ENCODE measurements around the gene FBXL13. TPM values are rescaled to one million over a fixed set of nuclear protein-coding genes. Genes with fewer than 3 reads are reported as not detected.

FBXL13 gene
- total RNA-seq (1 to 10 TPM in 3 of 5 experiments, under 1 TPM in 2; 0.44 to 1.9 (median 1.2) TPM), polyA plus RNA-seq (under 1 TPM in 1 of 2 donors, not detected in 1; 0.51 TPM), total RNA-seq (0.81 reads per million)

- POLR2A ChIA-PET = interaction anchor here (0.7 to 2.1 kb wide), 10 partner anchors 13 to 326 kb away, joined by 3 to 16 read pairs (median 5); partner anchors contain the start of genes DNAJC2, FAM185A, NAPEPLD and PSMC2
- H3K4me3 ChIP-seq (ENCODE audit: low read length) = peak within 1 kb of the TSS; percentile 77
- Mint-ChIP-seq H3K27me3 (peaks cover 0 to 2% (median 0%) of the 10 kb centered on the region in 5 donors), H3K9me3 (no peaks in the 10 kb centered on the region), H3K36me3 (peaks cover 0 to 12% (median 3%) of the 10 kb centered on the region in 5 donors), H3K4me1 (peaks cover 21 to 53% (median 47%) of the 10 kb centered on the region in 7 donors), H3K27ac (peak within 1 kb of the TSS; percentile 85 to 98 (median 93)), H3K4me3 (peak within 1 kb of the TSS; percentile 94 to 100 (median 97))
- peaks cover 14 to 18% of the 10 kb centered on the region in 2 donors for H3K4me1 ChIP-seq (ENCODE audit: control insufficient read depth in 2 of 2, insufficient read depth in 2 of 2, low read length in 2 of 2)
- intact Hi-C loops (cut with micrococcal nuclease) = loop anchor here (1.0 to 10.0 kb wide), 11 partner anchors 75 to 1938 kb away; partner anchors contain the start of genes DNAJC2 (in 2 of the 2), FAM185A (in 2 of the 2), NAPEPLD (in 2 of the 2) and ORC5 (in 2 of the 2)
- H3K36me3 ChIP-seq (ENCODE audit: control insufficient read depth in 2 of 3, insufficient read depth in 3 of 3, low read length in 3 of 3) = peaks cover 0 to 5% (median 0%) of the 10 kb centered on the region in 3 experiments
- CTCF ChIA-PET = interaction anchor here (2.0 kb wide), 1 partner anchor 12 kb away, joined by 9 read pairs; no protein-coding TSS in a partner anchor
- peak within 1 kb of the TSS; percentile 81 for H3K27ac ChIP-seq (ENCODE audit: low read depth, low read length)
- H3K27me3 ChIP-seq (ENCODE audit: control insufficient read depth in 2 of 2, insufficient read depth in 2 of 2, low read length in 2 of 2) = no peaks in the 10 kb centered on the region
- H3K9me3 ChIP-seq (ENCODE audit: control insufficient read depth in 2 of 3, low read length in 3 of 3) = no peaks in the 10 kb centered on the region
- ATAC-seq (peak; percentile 93), DNase-seq (peak; percentile 86 to 93 (median 88))
These were observed at the start of gene FBXL13, which contains the start of gene ARMC10 for GRCh38 chr7:103074519-103075336. TSS of gene FBXL13 (minus strand) at chr7:103074796. TSS of gene ARMC10 (plus strand) at chr7:103075140. CDS start at chr7:103075273, 133 bp downstream.

GRCh38 chr7:103123529-103123928 is 48.9 kb upstream of the FBXL13 start:
- POLR2A ChIA-PET = no interaction called here

GRCh38 chr7:103121641-103122040 is 47.0 kb upstream of the FBXL13 start:
- no peaks in the 10 kb centered on the region for H3K27me3 ChIP-seq (ENCODE audit: control insufficient read depth in 2 of 2, insufficient read depth in 2 of 2, low read length in 2 of 2)
- POLR2A ChIA-PET = no interaction called here
- CTCF ChIA-PET = no interaction called here
- peaks cover 7 to 48% (median 37%) of the 10 kb centered on the region in 5 donors for H3K36me3 Mint-ChIP-seq
- no peaks in the 10 kb centered on the region for H3K4me1 ChIP-seq (ENCODE audit: control insufficient read depth in 2 of 2, insufficient read depth in 2 of 2, low read length in 2 of 2)
- H3K27ac ChIP-seq (ENCODE audit: low read depth, low read length) = no peak overlapping the region
- intact Hi-C loops (cut with micrococcal nuclease) = no loop called here
- H3K36me3 ChIP-seq (ENCODE audit: control insufficient read depth in 2 of 3, insufficient read depth in 3 of 3, low read length in 3 of 3) = peaks cover 0 to 35% (median 6%) of the 10 kb centered on the region in 3 experiments
- no peaks in the 10 kb centered on the region for H3K27me3 Mint-ChIP-seq
- no peak overlapping the region for H3K4me3 ChIP-seq (ENCODE audit: low read length)
- DNase-seq = no peak
- H3K4me3 Mint-ChIP-seq = no peak overlapping the region
- no peak overlapping the region for H3K27ac Mint-ChIP-seq
- H3K9me3 Mint-ChIP-seq = no peaks in the 10 kb centered on the region
- ATAC-seq = no peak
- no peaks in the 10 kb centered on the region for H3K9me3 ChIP-seq (ENCODE audit: control insufficient read depth in 2 of 3, low read length in 3 of 3)
- peaks cover 0 to 8% (median 5%) of the 10 kb centered on the region in 7 donors for H3K4me1 Mint-ChIP-seq

More at GRCh38 chr7:103123529-103123928, 48.9 kb upstream of the FBXL13 start:
- intact Hi-C loops (cut with micrococcal nuclease) = no loop called here
- Histone ChIP-seq H3K27ac (ENCODE audit: low read depth, low read length) (no peak overlapping the region), H3K9me3 (ENCODE audit: control insufficient read depth in 2 of 3, low read length in 3 of 3) (no peaks in the 10 kb centered on the region), H3K4me3 (ENCODE audit: low read length) (no peak overlapping the region), H3K27me3 (ENCODE audit: control insufficient read depth in 2 of 2, insufficient read depth in 2 of 2, low read length in 2 of 2) (no peaks in the 10 kb centered on the region), H3K4me1 (ENCODE audit: control insufficient read depth in 2 of 2, insufficient read depth in 2 of 2, low read length in 2 of 2) (no peaks in the 10 kb centered on the region), H3K36me3 (ENCODE audit: control insufficient read depth in 2 of 3, insufficient read depth in 3 of 3, low read length in 3 of 3) (peaks cover 0 to 42% (median 12%) of the 10 kb centered on the region in 3 experiments)
- Mint-ChIP-seq H3K27ac (no peak overlapping the region), H3K9me3 (no peaks in the 10 kb centered on the region), H3K36me3 (peaks cover 19 to 62% (median 52%) of the 10 kb centered on the region in 5 donors), H3K27me3 (no peaks in the 10 kb centered on the region), H3K4me3 (no peak overlapping the region), H3K4me1 (peaks cover 0 to 8% (median 5%) of the 10 kb centered on the region in 7 donors)
- ATAC-seq = no peak
- no peak for DNase-seq
- CTCF ChIA-PET = no interaction called here

GRCh38 chr7:103120362-103120761 is 45.8 kb upstream of the FBXL13 start:
- no peak overlapping the region for H3K27ac ChIP-seq (ENCODE audit: low read depth, low read length)
- no peaks in the 10 kb centered on the region for H3K9me3 ChIP-seq (ENCODE audit: control insufficient read depth in 2 of 3, low read length in 3 of 3)
- Mint-ChIP-seq H3K4me1 (peaks cover 0 to 6% (median 5%) of the 10 kb centered on the region in 7 donors), H3K27ac (no peak overlapping the region), H3K9me3 (no peaks in the 10 kb centered on the region), H3K36me3 (peaks cover 7 to 44% (median 35%) of the 10 kb centered on the region in 5 donors), H3K4me3 (no peak overlapping the region), H3K27me3 (no peaks in the 10 kb centered on the region)
- H3K27me3 ChIP-seq (ENCODE audit: control insufficient read depth in 2 of 2, insufficient read depth in 2 of 2, low read length in 2 of 2) = no peaks in the 10 kb centered on the region
- H3K4me3 ChIP-seq (ENCODE audit: low read length) = no peak overlapping the region
- H3K36me3 ChIP-seq (ENCODE audit: control insufficient read depth in 2 of 3, insufficient read depth in 3 of 3, low read length in 3 of 3) = peaks cover 0 to 29% (median 6%) of the 10 kb centered on the region in 3 experiments
- ChIA-PET POLR2A (interaction anchor here (0.6 kb wide), 1 partner anchor 10 kb away, joined by 3 read pairs; no protein-coding TSS in a partner anchor), CTCF (interaction anchor here (0.6 kb wide), 1 partner anchor 24 kb away, joined by 3 read pairs; no protein-coding TSS in a partner anchor)
- H3K4me1 ChIP-seq (ENCODE audit: control insufficient read depth in 2 of 2, insufficient read depth in 2 of 2, low read length in 2 of 2) = no peaks in the 10 kb centered on the region
- DNase-seq (no peak), ATAC-seq (no peak)
- intact Hi-C loops (cut with micrococcal nuclease) = no loop called here

- peaks cover 0 to 6% (median 5%) of the 10 kb centered on the region in 7 donors for H3K4me1 Mint-ChIP-seq
- no peak for ATAC-seq
- Histone ChIP-seq H3K9me3 (ENCODE audit: control insufficient read depth in 2 of 3, low read length in 3 of 3) (no peaks in the 10 kb centered on the region), H3K4me1 (ENCODE audit: control insufficient read depth in 2 of 2, insufficient read depth in 2 of 2, low read length in 2 of 2) (no peaks in the 10 kb centered on the region), H3K27me3 (ENCODE audit: control insufficient read depth in 2 of 2, insufficient read depth in 2 of 2, low read length in 2 of 2) (no peaks in the 10 kb centered on the region), H3K4me3 (ENCODE audit: low read length) (no peak overlapping the region), H3K27ac (ENCODE audit: low read depth, low read length) (no peak overlapping the region), H3K36me3 (ENCODE audit: control insufficient read depth in 2 of 3, insufficient read depth in 3 of 3, low read length in 3 of 3) (peaks cover 0 to 29% (median 6%) of the 10 kb centered on the region in 3 experiments)
- H3K9me3 Mint-ChIP-seq = no peaks in the 10 kb centered on the region
- no peak for DNase-seq
- no peaks in the 10 kb centered on the region for H3K27me3 Mint-ChIP-seq
- intact Hi-C loops (cut with micrococcal nuclease) = no loop called here
- ChIA-PET POLR2A (interaction anchor here (0.6 kb wide), 1 partner anchor 11 kb away, joined by 3 read pairs; no protein-coding TSS in a partner anchor), CTCF (interaction anchor here (0.6 kb wide), 1 partner anchor 24 kb away, joined by 3 read pairs; no protein-coding TSS in a partner anchor)
- no peak overlapping the region for H3K27ac Mint-ChIP-seq
- H3K36me3 Mint-ChIP-seq = peaks cover 7 to 49% (median 40%) of the 10 kb centered on the region in 5 donors
- H3K4me3 Mint-ChIP-seq = no peak overlapping the region
These were observed 45.2 kb upstream of the FBXL13 start for GRCh38 chr7:103119791-103120291.

- CTCF ChIA-PET = no interaction called here
- H3K36me3 Mint-ChIP-seq = peaks cover 15 to 55% (median 47%) of the 10 kb centered on the region in 5 donors
These were observed 42.9 kb upstream of the FBXL13 start for GRCh38 chr7:103117465-103117864.

More at GRCh38 chr7:103117465-103117864, 42.9 kb upstream of the FBXL13 start:
- H3K4me1 Mint-ChIP-seq = peaks cover 0 to 10% (median 5%) of the 10 kb centered on the region in 7 donors
- Histone ChIP-seq H3K9me3 (ENCODE audit: control insufficient read depth in 2 of 3, low read length in 3 of 3) (no peaks in the 10 kb centered on the region), H3K4me1 (ENCODE audit: control insufficient read depth in 2 of 2, insufficient read depth in 2 of 2, low read length in 2 of 2) (no peaks in the 10 kb centered on the region), H3K4me3 (ENCODE audit: low read length) (no peak overlapping the region), H3K27ac (ENCODE audit: low read depth, low read length) (no peak overlapping the region), H3K27me3 (ENCODE audit: control insufficient read depth in 2 of 2, insufficient read depth in 2 of 2, low read length in 2 of 2) (no peaks in the 10 kb centered on the region), H3K36me3 (ENCODE audit: control insufficient read depth in 2 of 3, insufficient read depth in 3 of 3, low read length in 3 of 3) (peaks cover 0 to 30% (median 6%) of the 10 kb centered on the region in 3 experiments)
- POLR2A ChIA-PET = no interaction called here
- intact Hi-C loops (cut with micrococcal nuclease) = no loop called here
- DNase-seq (no peak), ATAC-seq (no peak)
- H3K4me3 Mint-ChIP-seq = no peak overlapping the region
- no peak overlapping the region for H3K27ac Mint-ChIP-seq
- no peaks in the 10 kb centered on the region for H3K27me3 Mint-ChIP-seq
- peaks cover 0 to 5% (median 0%) of the 10 kb centered on the region in 11 donors for H3K9me3 Mint-ChIP-seq
